Raji (cell line): ENCODE results near the gene TLDC2.

Experiments used
- POLR2A ChIP-seq: IDR thresholded peaks from 2 replicates; pipeline ENCODE4 v1.6.1; 2011; ENCODE audit warnings: low read depth, low read length, control low read depth; ENCODE audit not compliant: insufficient read depth

TLDC2 gene

GRCh38 chr20:36847009-36847709 lies 28.8 kb upstream of the TLDC2 start:
- no peak for TF ChIP-seq POLR2A

- no peak for TF ChIP-seq POLR2A
Observed at GRCh38 chr20:36847710-36848040, 28.3 kb upstream of the TLDC2 start.

GRCh38 chr20:36848078-36848660 lies 27.8 kb upstream of the TLDC2 start:
- TF ChIP-seq POLR2A = no peak

GRCh38 chr20:36848677-36849076 lies 27.3 kb upstream of the TLDC2 start:
- no peak for TF ChIP-seq POLR2A

GRCh38 chr20:36849333-36850065 lies 26.4 kb upstream of the TLDC2 start:
- TF ChIP-seq POLR2A = no peak

GRCh38 chr20:36850759-36851158 lies 25.2 kb upstream of the TLDC2 start:
- TF ChIP-seq POLR2A = no peak

- TF ChIP-seq POLR2A = no peak
Observed at GRCh38 chr20:36851490-36851889, 24.4 kb upstream of the TLDC2 start.

GRCh38 chr20:36852187-36852586 lies 23.8 kb upstream of the TLDC2 start:
- TF ChIP-seq POLR2A = 0 out of 2 replicates have a peak, but pooled peaks have one; percentile 20

GRCh38 chr20:36854348-36855240 lies 21.3 kb upstream of the TLDC2 start:
- no peak for TF ChIP-seq POLR2A

- no peak for TF ChIP-seq POLR2A
Observed at GRCh38 chr20:36855241-36855657, 20.7 kb upstream of the TLDC2 start.

GRCh38 chr20:36856195-36856594 lies 19.7 kb upstream of the TLDC2 start:
- no peak for TF ChIP-seq POLR2A

GRCh38 chr20:36856691-36857635 lies 19.0 kb upstream of the TLDC2 start:
- TF ChIP-seq POLR2A = no peak

GRCh38 chr20:36859282-36859555 lies 16.7 kb upstream of the TLDC2 start:
- TF ChIP-seq POLR2A = no peak

GRCh38 chr20:36859700-36860330 lies 16.1 kb upstream of the TLDC2 start:
- TF ChIP-seq POLR2A = no peak

- TF ChIP-seq POLR2A = no peak
Observed at GRCh38 chr20:36860339-36860738, 15.6 kb upstream of the TLDC2 start.
